ENCODE results near the gene OAS3.

Gene OAS3

DNA sequence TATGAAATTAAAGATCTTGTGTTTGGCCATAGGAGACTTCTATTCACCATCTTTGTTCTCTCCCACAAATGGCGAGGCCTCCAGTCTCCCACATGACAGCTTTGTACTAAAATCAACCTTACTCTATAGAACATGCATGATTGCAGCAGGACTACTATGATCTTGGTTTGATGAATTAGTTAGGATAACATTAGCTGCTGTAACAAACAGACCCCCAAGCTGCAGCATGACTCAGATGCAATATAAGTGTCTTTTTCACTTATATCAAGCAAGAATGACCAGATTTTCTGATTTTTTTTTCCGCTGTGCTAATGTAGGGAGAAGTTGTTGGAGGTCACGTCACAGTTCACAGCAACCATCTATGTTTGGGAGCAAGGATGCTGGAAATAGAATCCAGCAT, 10.8 kb upstream of the OAS3 start:
- in situ Hi-C loops (cut with HindIII; ENCODE audit: low sequenced_read_pairs): no loop called here
- no peak overlapping the region for H3K4me3 ChIP-seq (ENCODE audit: low read depth, low read length)
- DNase-seq (ENCODE audit: low read depth, low spot score): no peak
- TF ChIP-seq, protein P1, sequence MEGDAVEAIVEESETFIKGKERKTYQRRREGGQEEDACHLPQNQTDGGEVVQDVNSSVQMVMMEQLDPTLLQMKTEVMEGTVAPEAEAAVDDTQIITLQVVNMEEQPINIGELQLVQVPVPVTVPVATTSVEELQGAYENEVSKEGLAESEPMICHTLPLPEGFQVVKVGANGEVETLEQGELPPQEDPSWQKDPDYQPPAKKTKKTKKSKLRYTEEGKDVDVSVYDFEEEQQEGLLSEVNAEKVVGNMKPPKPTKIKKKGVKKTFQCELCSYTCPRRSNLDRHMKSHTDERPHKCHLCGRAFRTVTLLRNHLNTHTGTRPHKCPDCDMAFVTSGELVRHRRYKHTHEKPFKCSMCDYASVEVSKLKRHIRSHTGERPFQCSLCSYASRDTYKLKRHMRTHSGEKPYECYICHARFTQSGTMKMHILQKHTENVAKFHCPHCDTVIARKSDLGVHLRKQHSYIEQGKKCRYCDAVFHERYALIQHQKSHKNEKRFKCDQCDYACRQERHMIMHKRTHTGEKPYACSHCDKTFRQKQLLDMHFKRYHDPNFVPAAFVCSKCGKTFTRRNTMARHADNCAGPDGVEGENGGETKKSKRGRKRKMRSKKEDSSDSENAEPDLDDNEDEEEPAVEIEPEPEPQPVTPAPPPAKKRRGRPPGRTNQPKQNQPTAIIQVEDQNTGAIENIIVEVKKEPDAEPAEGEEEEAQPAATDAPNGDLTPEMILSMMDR (IDR thresholded peaks at IDR 0.05; ENCODE audit: low read depth, low read length): no peak

DNA sequence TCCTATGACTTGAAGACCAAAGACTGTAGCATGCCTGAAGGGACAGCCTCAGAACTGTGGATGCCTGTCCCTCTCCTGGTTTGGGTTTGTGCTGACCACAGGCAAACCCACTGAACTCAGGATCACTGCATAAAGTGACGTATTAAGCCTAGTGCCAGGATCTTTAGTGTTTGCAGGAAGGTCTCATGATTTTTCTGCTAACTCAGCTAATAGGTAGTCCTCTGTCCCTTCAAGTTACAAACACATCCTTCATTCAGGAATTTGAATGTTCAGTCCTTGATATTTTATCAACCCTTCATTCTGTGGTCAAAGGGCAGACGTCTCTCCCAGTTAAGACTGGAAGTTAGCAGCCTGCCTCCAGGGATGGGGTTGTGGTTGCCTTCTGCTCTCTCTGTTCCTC, 10.3 kb upstream of the OAS3 start:
- TF ChIP-seq, protein P1 (IDR thresholded peaks at IDR 0.05; ENCODE audit: low read depth, low read length): no peak
- no peak overlapping the region for H3K4me3 ChIP-seq (ENCODE audit: low read depth, low read length)
- no peak for DNase-seq (ENCODE audit: low read depth, low spot score)
- in situ Hi-C loops (cut with HindIII; ENCODE audit: low sequenced_read_pairs): no loop called here

DNA sequence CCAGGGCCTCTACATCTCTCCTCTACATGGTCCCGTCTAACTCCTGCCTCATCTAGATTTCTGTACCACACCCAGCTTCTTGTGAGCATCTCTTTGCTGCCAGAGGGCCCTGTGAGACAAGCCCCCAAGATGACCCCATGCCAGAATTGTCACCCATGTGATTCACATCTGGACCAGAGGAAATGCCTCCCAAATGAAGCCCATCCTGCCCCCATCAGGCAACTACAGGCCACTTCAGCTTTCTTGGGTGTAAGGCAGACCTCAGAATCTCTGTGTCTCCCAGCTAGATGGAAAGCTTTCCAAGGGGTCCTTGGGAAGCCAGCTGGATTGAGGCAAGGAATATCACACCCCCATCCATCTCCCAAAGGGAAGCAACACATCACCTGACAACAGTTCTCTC, 9.3 kb upstream of the OAS3 start:
- in situ Hi-C loops (cut with HindIII; ENCODE audit: low sequenced_read_pairs): no loop called here
- TF ChIP-seq, protein P1 (IDR thresholded peaks at IDR 0.05; ENCODE audit: low read depth, low read length): no peak
- no peak overlapping the region for H3K4me3 ChIP-seq (ENCODE audit: low read depth, low read length)
- DNase-seq (ENCODE audit: low read depth, low spot score): no peak

DNA sequence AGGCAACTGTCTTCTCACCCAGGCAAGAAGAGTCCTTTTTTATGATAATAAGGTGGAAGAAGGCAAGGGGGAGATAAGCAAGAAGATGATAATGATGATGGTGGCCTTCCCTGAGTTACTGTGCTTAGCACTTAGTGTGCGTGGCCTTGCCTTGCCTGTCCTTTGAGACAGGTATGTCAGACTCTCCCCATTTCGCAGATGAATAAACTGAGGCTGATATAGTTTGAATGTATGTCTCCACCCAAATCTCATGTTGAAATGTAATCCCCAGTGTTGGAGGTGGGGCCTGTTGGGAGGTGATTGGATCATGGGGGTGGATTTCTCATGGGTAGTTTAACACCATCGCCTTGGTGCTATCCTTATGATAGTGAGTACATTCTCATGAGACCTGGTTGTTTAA, 8.6 kb upstream of the OAS3 start:
- in situ Hi-C loops (cut with HindIII; ENCODE audit: low sequenced_read_pairs): no loop called here

DNA sequence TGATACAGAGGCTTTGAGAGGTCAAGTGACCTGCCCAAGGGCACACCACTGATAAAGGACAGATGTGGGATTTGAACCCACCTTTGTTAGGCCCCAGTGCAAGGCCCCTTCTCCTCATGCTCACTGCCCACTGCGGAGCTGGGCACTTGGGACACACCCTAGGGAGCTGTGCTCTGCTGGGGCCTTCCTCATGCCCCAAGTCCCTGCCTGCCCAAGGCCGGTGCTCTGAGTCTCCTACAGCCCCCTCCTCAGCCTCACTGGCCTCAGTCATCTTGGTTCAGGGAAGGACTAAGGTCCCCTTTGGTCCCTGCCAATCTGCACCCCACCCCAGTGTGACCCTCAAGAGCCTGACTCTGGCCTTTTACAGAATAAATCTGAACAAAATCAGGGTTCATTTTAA, 7.9 kb upstream of the OAS3 start:
- no peak for DNase-seq (ENCODE audit: low read depth, low spot score)
- H3K4me3 ChIP-seq (ENCODE audit: low read depth, low read length): no peak overlapping the region
- TF ChIP-seq, protein P1 (IDR thresholded peaks at IDR 0.05; ENCODE audit: low read depth, low read length): no peak
- in situ Hi-C loops (cut with HindIII; ENCODE audit: low sequenced_read_pairs): no loop called here

More for the DNA sequence above, 8.6 kb upstream of the OAS3 start:
- DNase-seq (ENCODE audit: low read depth, low spot score): no peak
- H3K4me3 ChIP-seq (ENCODE audit: low read depth, low read length): no peak overlapping the region
- TF ChIP-seq, protein P1 (IDR thresholded peaks at IDR 0.05; ENCODE audit: low read depth, low read length): no peak

DNA sequence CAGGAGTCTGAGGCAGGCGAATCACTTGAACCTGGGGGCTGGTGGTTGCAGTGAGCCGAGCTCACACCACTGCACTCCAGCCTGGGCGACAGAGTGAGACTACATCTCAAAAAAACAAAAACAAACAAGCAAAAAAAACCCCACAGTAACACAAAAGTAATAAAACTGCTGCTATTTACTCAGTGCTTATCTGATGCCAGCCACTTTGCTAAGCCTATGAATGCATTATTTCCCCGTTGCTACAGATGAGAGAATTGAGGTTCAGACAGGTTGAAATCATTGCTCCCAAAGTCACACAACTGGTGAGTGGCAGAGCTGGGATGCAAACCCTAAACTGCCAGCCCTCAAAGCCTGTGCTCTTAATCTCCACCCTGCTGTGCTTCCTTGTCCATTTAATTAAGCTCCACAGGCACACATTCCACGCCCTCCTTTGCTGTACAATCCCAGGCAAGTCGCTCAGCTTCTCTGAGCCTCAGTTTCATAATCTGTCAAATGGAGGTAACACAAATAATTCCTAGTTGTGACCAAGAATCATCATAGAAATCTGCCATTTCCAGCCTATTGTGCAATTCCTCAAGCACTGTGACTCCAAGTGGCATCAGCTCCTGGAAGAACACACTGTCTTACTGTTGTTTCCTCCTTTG, 5.7 kb upstream of the OAS3 start:
- TF ChIP-seq, protein P1 (IDR thresholded peaks at IDR 0.05; ENCODE audit: low read depth, low read length): no peak
- in situ Hi-C loops (cut with HindIII; ENCODE audit: low sequenced_read_pairs): no loop called here
- no peak overlapping the region for H3K4me3 ChIP-seq (ENCODE audit: low read depth, low read length)

More for the DNA sequence above, 5.7 kb upstream of the OAS3 start:
- DNase-seq (ENCODE audit: low read depth, low spot score): no peak

Data from astrocyte of the spinal cord (primary cell).